Neural cell (in vitro differentiated cells): ENCODE data around the gene CD6. TPM values are rescaled to one million over a fixed set of nuclear protein-coding genes. Genes with fewer than 3 reads are reported as not detected.

Experiments
- H2AFZ ChIP-seq: fragments of 200-600, 300-800 bp; sonication (generic), shearing (Covaris generic); 2 replicates; pipeline ENCODE4 v1.6.0; 2014; ENCODE audit warnings: low read depth, mild to moderate bottlenecking, antibody characterized with exemption, low read length, moderate library complexity
- H3F3A ChIP-seq: fragments of 200-600 bp; shearing (Covaris generic); 2 replicates; pipeline ENCODE4 v1.6.1; 2016; ENCODE audit warnings: mild to moderate bottlenecking, moderate library complexity, mixed read lengths, antibody characterized with exemption, low read length; ENCODE audit not compliant: insufficient read depth, poor library complexity, severe bottlenecking
- H3K27ac ChIP-seq: fragments of 200-600, 300-800 bp; sonication (generic), shearing (Covaris generic); 2 replicates; pipeline ENCODE4 v1.5.1; 2014; ENCODE audit warnings: mild to moderate bottlenecking, low read length, moderate library complexity
- H3K27me3 ChIP-seq: fragments of 300-800, 200-600 bp; sonication (generic), shearing (Covaris generic); 2 replicates; pipeline ENCODE4 v1.6.0; 2014; ENCODE audit warnings: mild to moderate bottlenecking, low read depth, low read length, moderate library complexity; ENCODE audit not compliant: insufficient read depth
- H3K36me3 ChIP-seq: fragments of 300-800, 200-600 bp; sonication (generic), shearing (Covaris generic); 2 replicates; pipeline ENCODE4 v1.5.1; 2014; ENCODE audit warnings: mild to moderate bottlenecking, antibody characterized with exemption, low read length, moderate library complexity; ENCODE audit not compliant: insufficient read depth
- H3K4me2 ChIP-seq: fragments of 300-800, 200-600 bp; sonication (generic), shearing (Covaris generic); 2 replicates; pipeline ENCODE4 v1.6.0; 2014; ENCODE audit warnings: mild to moderate bottlenecking, low read length
- H3K4me3 ChIP-seq: fragments of 300-800, 200-600 bp; sonication (generic), shearing (Covaris generic); 2 replicates; pipeline ENCODE4 v1.5.1; 2014; ENCODE audit warnings: mild to moderate bottlenecking, low read length, moderate library complexity
- H3K79me2 ChIP-seq: fragments of 200-600 bp; shearing (Covaris generic); replicated peaks from 2 replicates; pipeline ENCODE4 v1.6.0; 2014; ENCODE audit warnings: mild to moderate bottlenecking, low read length, moderate library complexity; ENCODE audit not compliant: insufficient read depth
- H3K9ac ChIP-seq: fragments of 300-800, 200-600 bp; sonication (generic), shearing (Covaris generic); 2 replicates; pipeline ENCODE4 v1.6.1; 2016; ENCODE audit warnings: mild to moderate bottlenecking, low read length, mixed read lengths
- H3K9me2 ChIP-seq: fragments of 200-600 bp; shearing (Covaris generic); 2 replicates; pipeline ENCODE4 v1.6.1; 2016; ENCODE audit warnings: mild to moderate bottlenecking, low read length, mixed read lengths; ENCODE audit not compliant: insufficient read depth
- H3K9me3 ChIP-seq: fragments of 200-600, 300-800 bp; sonication (generic), shearing (Covaris generic); 2 replicates; pipeline ENCODE4 v1.6.1; 2016; ENCODE audit warnings: mild to moderate bottlenecking, mixed run types, low read length, moderate library complexity, mixed read lengths
- H4K20me1 ChIP-seq: fragments of 200-600 bp; shearing (Covaris generic); 2 replicates; pipeline ENCODE4 v1.6.1; 2016; ENCODE audit warnings: mild to moderate bottlenecking, mixed run types; ENCODE audit not compliant: insufficient read depth
- CTCF ChIP-seq: fragments of 450-650 bp; IDR thresholded peaks from 2 replicates; pipeline ENCODE4 v1.5.1; 2014; ENCODE audit warnings: antibody characterized with exemption, mild to moderate bottlenecking, moderate library complexity; ENCODE audit not compliant: poor library complexity, severe bottlenecking
- EP300 ChIP-seq: fragments of 450-650 bp; conservative IDR thresholded peaks from 2 replicates; pipeline ENCODE4 v1.6.1; 2014; ENCODE audit warnings: antibody characterized with exemption, mild to moderate bottlenecking, moderate library complexity; ENCODE audit not compliant: poor library complexity, severe bottlenecking
- EZH2 ChIP-seq: fragments of 200-600, 300-800 bp; shearing (Covaris generic), sonication (generic); IDR thresholded peaks from 2 replicates; pipeline ENCODE4 v1.6.1; 2014; ENCODE audit warnings: antibody characterized with exemption, low read length, borderline replicate concordance, mild to moderate bottlenecking; ENCODE audit not compliant: insufficient read depth, poor library complexity, severe bottlenecking
- MXI1 ChIP-seq: fragments of 450-650 bp; conservative IDR thresholded peaks from 2 replicates; pipeline ENCODE4 v1.6.1; 2014; ENCODE audit warnings: antibody characterized with exemption, mild to moderate bottlenecking; ENCODE audit not compliant: poor library complexity, severe bottlenecking
- POLR2AphosphoS5 ChIP-seq: IDR thresholded peaks from 2 replicates; pipeline ENCODE4 v1.6.1; 2012
- RAD21 ChIP-seq: fragments of 450-650 bp; conservative IDR thresholded peaks from 2 replicates; pipeline ENCODE4 v1.6.1; 2014; ENCODE audit warnings: antibody characterized with exemption, mild to moderate bottlenecking, moderate library complexity
- REST ChIP-seq: IDR thresholded peaks from 2 replicates; pipeline ENCODE4 v1.6.1; 2012; ENCODE audit warnings: borderline replicate concordance
- SMC3 ChIP-seq: fragments of 450-650 bp; conservative IDR thresholded peaks from 2 replicates; pipeline ENCODE4 v1.6.1; 2014; ENCODE audit warnings: antibody characterized with exemption, mild to moderate bottlenecking, moderate library complexity; ENCODE audit not compliant: poor library complexity
- polyA plus RNA-seq: library from polyadenylated mRNA; depleted of rRNA; stranded (reverse); fragments of >200 nt; gene quantifications from 2 replicates; pipeline ENCODE4 v1.2.3, GENCODE V29; 2014

CD6 gene
- polyA plus RNA-seq, 1 donor from 2014 or later: not detected

DNA sequence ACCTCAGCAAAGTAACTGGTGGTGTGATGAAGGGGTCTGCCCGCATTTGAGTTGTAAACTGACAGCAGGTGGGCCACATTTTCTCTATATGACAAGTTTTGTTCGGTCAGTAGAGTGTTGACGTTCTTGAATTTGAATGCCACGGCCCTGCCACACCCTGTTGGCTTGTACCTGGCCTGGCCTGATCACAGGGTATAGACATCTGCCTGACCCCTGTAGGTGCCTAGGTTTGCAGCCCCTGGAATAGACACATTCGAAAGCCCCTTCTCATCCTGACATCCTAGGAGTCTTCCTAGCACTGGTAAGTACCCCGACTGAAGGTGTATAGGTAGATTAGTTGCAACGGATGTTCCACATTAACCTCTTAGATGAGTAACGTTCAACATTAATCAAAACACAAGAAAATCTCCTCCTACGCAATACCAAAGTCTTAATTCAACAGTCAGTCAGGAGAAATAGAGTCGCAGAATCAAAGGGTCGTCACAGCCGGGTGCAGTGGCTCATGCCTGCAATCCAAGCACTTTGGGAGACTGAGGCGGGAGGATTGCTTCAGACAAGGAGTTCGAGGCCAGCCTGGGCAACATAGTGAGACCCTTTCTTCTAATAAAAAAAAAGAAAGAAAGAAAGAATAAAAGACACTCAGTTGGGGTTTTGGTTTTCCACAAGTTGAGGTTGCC lies 87.2 kb downstream of the CD6 start:
- Histone ChIP-seq H3K9me3 (no peaks in the 10 kb centered on the region), H3F3A (no peaks in the 10 kb centered on the region), H3K4me2 (no peak overlapping the region), H3K9ac (no peak overlapping the region), H2AFZ (no peak overlapping the region), H3K27ac (no peak overlapping the region), H4K20me1 (no peaks in the 10 kb centered on the region), H3K4me3 (no peak overlapping the region), H3K79me2 (no peaks in the 10 kb centered on the region), H3K36me3 (no peaks in the 10 kb centered on the region), H3K27me3 (no peaks in the 10 kb centered on the region), H3K9me2 (no peaks in the 10 kb centered on the region)
- TF ChIP-seq SMC3: no peak
- TF ChIP-seq EZH2: no peak
- TF ChIP-seq MXI1: no peak
- no peak for TF ChIP-seq CTCF

DNA sequence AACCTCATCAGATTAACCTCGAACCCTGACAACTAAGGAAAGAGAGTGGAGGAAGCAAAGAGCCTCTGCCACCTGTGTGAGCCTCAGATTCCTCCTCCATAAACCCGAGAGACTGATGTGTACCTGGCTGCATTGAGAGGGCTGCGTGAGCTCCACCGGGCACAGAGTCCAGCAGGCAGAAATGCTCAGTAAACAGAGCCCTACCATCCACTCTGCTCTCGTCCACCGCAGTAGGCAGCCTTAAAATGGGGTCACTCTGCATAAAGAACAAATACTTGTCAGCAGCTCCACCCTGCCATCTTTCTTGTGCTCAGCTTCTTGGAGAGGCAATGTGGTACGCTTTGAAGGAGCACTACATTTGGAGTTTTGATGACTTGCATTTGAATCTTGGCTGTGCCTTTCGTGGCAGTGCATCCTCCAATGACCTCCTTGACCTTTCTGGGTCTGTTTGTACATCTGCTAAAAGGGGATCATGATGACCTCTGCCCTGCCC lies 87.8 kb downstream of the CD6 start:
- H3K27ac ChIP-seq: no peak overlapping the region
- no peak overlapping the region for H3K4me3 ChIP-seq
- no peaks in the 10 kb centered on the region for H3K36me3 ChIP-seq
- H3K9me3 ChIP-seq: no peaks in the 10 kb centered on the region
- no peaks in the 10 kb centered on the region for H4K20me1 ChIP-seq
- H3F3A ChIP-seq: no peaks in the 10 kb centered on the region
- no peak overlapping the region for H3K9ac ChIP-seq
- H3K79me2 ChIP-seq: no peaks in the 10 kb centered on the region
- TF ChIP-seq MXI1 (no peak), EZH2 (no peak), CTCF (no peak), POLR2AphosphoS5 (no peak), SMC3 (no peak), REST (no peak), EP300 (no peak), RAD21 (no peak)
- no peaks in the 10 kb centered on the region for H3K9me2 ChIP-seq
- H3K4me2 ChIP-seq: no peak overlapping the region
- no peaks in the 10 kb centered on the region for H3K27me3 ChIP-seq
- H2AFZ ChIP-seq: no peak overlapping the region
